KMS-11 (cell line): ENCODE measurements around the gene ADO.
A peak's percentile ranks its signal among the peaks of the same experiment; 100 is the strongest.

Experiments used
- H2AFZ ChIP-seq: fragments of 200-600 bp; sonication (generic); 2 replicates; pipeline ENCODE4 v1.6.1; 2016; ENCODE audit warnings: antibody characterized with exemption, mixed run types, low read depth
- H3K27ac ChIP-seq: fragments of 200-600 bp; sonication (generic); 2 replicates; pipeline ENCODE4 v1.6.1; 2016; ENCODE audit warnings: mild to moderate bottlenecking, mixed run types
- H3K27me3 ChIP-seq: fragments of 200-600 bp; sonication (generic); 2 replicates; pipeline ENCODE4 v1.6.1; 2017; ENCODE audit warnings: mild to moderate bottlenecking, low read depth, mixed run types, moderate library complexity; ENCODE audit not compliant: insufficient read depth
- H3K36me3 ChIP-seq: fragments of 200-600 bp; sonication (generic); 2 replicates; pipeline ENCODE4 v1.6.1; 2017; ENCODE audit warnings: mild to moderate bottlenecking, mixed run types; ENCODE audit not compliant: insufficient read depth
- H3K4me1 ChIP-seq: fragments of 200-600 bp; sonication (generic); 2 replicates; pipeline ENCODE4 v1.6.1; 2016; ENCODE audit warnings: mild to moderate bottlenecking, low read depth, mixed run types; ENCODE audit not compliant: poor library complexity, severe bottlenecking
- H3K4me2 ChIP-seq: fragments of 200-600 bp; sonication (generic); 2 replicates; pipeline ENCODE4 v1.7.0; 2016; ENCODE audit warnings: mild to moderate bottlenecking, mixed run types
- H3K4me3 ChIP-seq: fragments of 200-600 bp; sonication (generic); IDR thresholded peaks from 2 replicates; pipeline ENCODE4 v1.6.1; 2017; ENCODE audit warnings: low read depth, low read length, mixed read lengths; ENCODE audit not compliant: insufficient read depth
- H3K79me2 ChIP-seq: fragments of 200-600 bp; sonication (generic); 2 replicates; pipeline ENCODE4 v1.6.1; 2016; ENCODE audit warnings: low read depth, mixed run types; ENCODE audit not compliant: insufficient read depth
- H3K9ac ChIP-seq: fragments of 200-600 bp; sonication (generic); 2 replicates; pipeline ENCODE4 v1.6.1; 2016; ENCODE audit warnings: mild to moderate bottlenecking, mixed run types
- H4K20me1 ChIP-seq: fragments of 200-600 bp; sonication (generic); 2 replicates; pipeline ENCODE4 v1.6.1; 2016; ENCODE audit warnings: mild to moderate bottlenecking, mixed run types; ENCODE audit not compliant: insufficient read depth
- CTCF ChIP-seq: fragments of 200-600 bp; sonication (generic); conservative IDR thresholded peaks from 2 replicates; pipeline ENCODE4 v1.6.1; 2017; ENCODE audit warnings: low read depth, mild to moderate bottlenecking, antibody characterized with exemption, low read length, moderate library complexity, mixed read lengths

Gene ADO

GRCh38 chr10:62814756-62815380, 10.3 kb downstream of the ADO start:
- Histone ChIP-seq H3K79me2 (no peaks in the 10 kb centered on the region), H2AFZ (no peak overlapping the region), H3K27ac (no peak overlapping the region), H3K4me2 (no peak overlapping the region), H3K36me3 (no peaks in the 10 kb centered on the region), H3K9ac (no peak overlapping the region), H3K4me3 (no peak overlapping the region), H4K20me1 (0 out of 2 replicates have a peak, but pooled peaks cover 7% of the 10 kb centered on the region), H3K27me3 (peaks cover 23% of the 10 kb centered on the region), H3K4me1 (peaks cover 32% of the 10 kb centered on the region)
- no peak for TF ChIP-seq CTCF

- no peak for TF ChIP-seq CTCF
- Histone ChIP-seq H3K9ac (no peak overlapping the region), H2AFZ (peak overlapping the region; percentile 91; the same call in 1 of the 2 replicates), H4K20me1 (0 out of 2 replicates have a peak, but pooled peaks cover 7% of the 10 kb centered on the region), H3K36me3 (no peaks in the 10 kb centered on the region), H3K27ac (no peak overlapping the region), H3K27me3 (peaks cover 23% of the 10 kb centered on the region), H3K4me1 (peaks cover 25% of the 10 kb centered on the region), H3K4me2 (peak overlapping the region; percentile 71), H3K4me3 (no peak overlapping the region), H3K79me2 (no peaks in the 10 kb centered on the region)
These were observed 11.0 kb downstream of the ADO start for GRCh38 chr10:62815381-62816075.

GRCh38 chr10:62816076-62816330, 11.5 kb downstream of the ADO start:
- H4K20me1 ChIP-seq, result 0 out of 2 replicates have a peak, but pooled peaks cover 6% of the 10 kb centered on the region

More at GRCh38 chr10:62816076-62816330, 11.5 kb downstream of the ADO start:
- Histone ChIP-seq H3K9ac (peak overlapping the region; percentile 54; the same call in 1 of the 2 replicates), H3K36me3 (no peaks in the 10 kb centered on the region), H3K4me2 (peak overlapping the region; percentile 71), H3K27me3 (peaks cover 23% of the 10 kb centered on the region), H3K27ac (no peak overlapping the region), H3K79me2 (no peaks in the 10 kb centered on the region), H3K4me3 (no peak overlapping the region), H2AFZ (peak overlapping the region; percentile 91; the same call in 1 of the 2 replicates), H3K4me1 (peaks cover 21% of the 10 kb centered on the region)
- no peak for TF ChIP-seq CTCF
